GM18502 (cell line): Measurements from ENCODE around the gene ELOVL6.

ENCODE experiments used
- ATAC-seq: cut with Tn5 transposase; IDR thresholded peaks from one replicate; pipeline ENCODE4 v1.9.1; 2021; ENCODE audit warnings: mild to moderate bottlenecking; ENCODE audit not compliant: unreplicated experiment, poor library complexity

The ELOVL6 gene

DNA sequence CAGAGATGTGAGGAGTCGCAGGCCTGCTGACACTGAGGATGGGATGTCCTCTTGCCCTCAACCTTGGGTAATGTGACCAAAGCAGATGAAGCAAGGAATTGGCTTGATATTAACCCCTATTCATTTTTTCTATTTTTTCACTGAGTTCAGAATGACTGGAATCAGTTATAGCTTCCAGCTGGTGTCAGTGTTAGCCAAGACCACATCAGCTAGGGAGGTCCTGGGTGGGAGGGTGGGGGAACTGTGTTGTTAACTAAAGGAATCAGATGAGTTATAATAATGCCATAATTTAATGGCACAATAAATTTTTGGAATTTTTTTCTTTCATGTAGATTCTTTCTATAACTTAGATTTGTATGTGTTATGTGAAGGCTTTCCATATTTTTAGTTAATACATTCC is 193.9 kb downstream of the ELOVL6 start:
- ATAC-seq: no peak

DNA sequence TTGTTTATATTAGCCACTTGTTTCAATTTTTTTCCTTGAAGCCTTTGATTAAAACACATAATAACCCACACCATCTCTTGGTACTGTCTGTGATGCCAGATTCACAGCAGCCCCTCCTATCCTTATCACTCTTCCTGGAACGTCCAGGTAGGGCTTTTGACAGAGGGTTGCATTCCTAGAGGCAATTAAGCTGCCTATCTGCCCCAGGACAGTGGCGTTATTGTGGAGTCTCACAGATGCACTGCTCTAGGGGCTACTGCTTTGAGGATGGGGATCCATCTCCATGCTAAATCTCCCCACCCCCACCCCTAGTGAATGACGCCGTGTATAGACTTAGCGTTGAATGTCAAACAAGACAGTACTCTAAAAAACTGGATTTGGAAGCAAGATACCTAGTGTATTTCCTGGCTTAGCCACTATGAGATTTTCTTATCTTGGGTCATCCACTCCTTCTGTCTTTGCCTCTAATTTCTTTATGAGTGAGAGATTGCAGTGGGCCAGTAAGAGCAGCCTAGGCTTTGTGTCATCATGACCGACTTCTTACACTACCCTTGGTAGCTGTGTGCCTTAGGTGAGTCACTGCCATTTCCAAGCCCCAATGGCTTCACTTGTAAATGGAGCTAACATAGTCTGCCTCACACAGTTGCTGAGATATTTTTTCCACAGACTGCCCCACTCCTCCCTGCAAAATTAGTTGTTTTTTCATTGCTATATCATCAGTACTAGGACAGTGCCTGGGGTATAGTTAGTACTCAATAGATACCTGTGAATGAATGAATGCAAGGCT is 194.8 kb downstream of the ELOVL6 start:
- ATAC-seq: no peak

DNA sequence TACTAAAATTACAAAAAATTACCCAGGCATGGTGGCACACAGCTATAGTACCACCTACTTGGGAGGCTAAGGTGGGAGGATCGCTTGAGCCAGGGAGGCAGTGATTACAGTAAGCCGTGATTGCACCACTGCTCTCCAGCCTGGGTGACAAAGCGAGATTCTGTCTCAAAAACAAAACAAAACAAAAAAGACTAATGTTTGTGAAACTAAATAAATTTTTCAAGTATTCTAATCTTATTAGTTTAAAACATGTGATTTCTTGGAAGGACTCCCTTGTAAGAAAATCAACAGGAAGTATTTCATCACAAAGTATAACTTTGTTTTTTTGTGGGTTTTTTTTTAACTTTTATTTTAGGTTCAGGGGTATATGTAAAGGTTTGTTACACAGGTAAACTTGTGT is 196.1 kb downstream of the ELOVL6 start:
- no peak for ATAC-seq

DNA sequence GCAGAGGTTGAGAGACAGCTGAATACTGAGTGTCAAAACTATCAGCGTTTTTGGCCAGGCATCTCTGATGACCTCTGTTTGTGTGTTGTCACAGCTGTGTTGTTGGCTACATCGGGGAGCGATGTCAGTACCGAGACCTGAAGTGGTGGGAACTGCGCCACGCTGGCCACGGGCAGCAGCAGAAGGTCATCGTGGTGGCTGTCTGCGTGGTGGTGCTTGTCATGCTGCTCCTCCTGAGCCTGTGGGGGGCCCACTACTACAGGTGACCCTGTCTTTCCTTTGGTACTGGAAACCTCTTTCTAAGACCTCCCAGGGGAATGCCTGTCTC is 198.9 kb downstream of the ELOVL6 start:
- no peak for ATAC-seq

DNA sequence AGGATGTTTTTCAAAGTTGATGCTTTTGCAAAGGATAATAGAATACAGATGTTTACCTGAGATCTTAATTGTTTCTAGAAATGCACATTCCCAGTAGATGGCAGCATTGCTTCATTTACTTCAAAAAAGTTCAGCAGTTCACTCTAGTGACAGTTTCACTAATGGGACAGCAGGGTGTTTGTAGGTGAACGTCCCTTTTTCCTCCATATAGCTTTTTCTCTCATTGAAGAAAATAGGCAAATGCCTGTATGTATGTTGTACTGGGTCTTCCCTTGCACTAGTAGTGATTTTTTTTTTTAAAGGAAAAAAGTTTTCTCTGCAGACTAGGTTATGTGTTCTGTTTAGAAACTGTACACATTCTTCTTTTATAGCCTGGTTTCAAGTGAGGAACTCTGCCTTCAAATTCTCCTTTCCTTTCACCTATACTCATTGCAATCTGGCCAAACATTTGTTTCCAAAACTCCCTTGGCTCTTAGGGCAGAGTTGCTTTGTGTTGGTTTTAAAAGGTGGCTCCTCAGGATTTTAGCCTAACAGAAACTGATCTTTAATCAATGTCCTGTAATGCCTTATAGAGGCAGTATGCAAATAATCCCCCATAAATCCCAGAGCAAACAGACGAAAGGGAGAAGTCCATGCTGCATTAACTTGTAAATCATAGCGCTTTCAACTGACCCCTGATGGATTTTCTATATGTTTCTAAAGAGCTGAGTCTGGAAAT is 199.4 kb downstream of the ELOVL6 start:
- peak; percentile 45 for ATAC-seq

DNA sequence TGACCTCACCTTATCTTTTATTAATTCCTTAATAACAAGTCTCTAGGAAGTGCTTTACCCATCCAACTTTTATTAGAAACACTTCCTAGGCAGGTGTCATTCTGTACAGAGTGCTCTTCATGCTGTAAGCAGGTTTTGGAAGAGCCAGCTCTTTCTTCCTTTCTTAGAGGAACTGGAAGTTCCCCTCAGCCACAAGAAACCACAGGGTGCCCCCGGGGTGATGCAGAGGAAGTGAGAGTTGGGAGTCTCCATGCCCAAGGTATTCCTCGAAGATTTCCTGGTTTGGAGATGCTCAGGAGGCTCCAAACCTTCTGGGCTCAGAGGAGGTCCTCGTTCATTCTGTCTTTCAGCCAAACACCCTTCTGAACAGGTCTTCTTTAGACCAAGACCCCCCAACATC is 201.9 kb downstream of the ELOVL6 start:
- no peak for ATAC-seq
